Erythroblast (primary cell): Measurements from ENCODE around the gene NRM.
"Not testable (repeated sequence)": the region's sequence is repeated elsewhere in the genome, so short reads cannot be mapped to it uniquely, and the experiment has no call there.

Source experiments
- DNase-seq, 2 experiments: peaks; one replicate each; lab custom pipeline; 2025; lab: John Stamatoyannopoulos, UW
- GATA1 ChIP-seq: IDR thresholded peaks from 2 replicates; pipeline ENCODE4 v1.6.1; 2011; ENCODE audit warnings: low read depth, mild to moderate bottlenecking, control low read depth, low read length, moderate library complexity
- POLR2A ChIP-seq: IDR thresholded peaks from 2 replicates; pipeline ENCODE4 v1.6.1; 2011; ENCODE audit warnings: mild to moderate bottlenecking, low read length

NRM gene

GRCh38 chr6:30678964-30679726 is 11.6 kb downstream of the NRM start:
- no peak for TF ChIP-seq POLR2A
- no peak for TF ChIP-seq GATA1
- peak; percentile 84 to 92 for DNase-seq

- TF ChIP-seq POLR2A: no peak
- no peak for TF ChIP-seq GATA1
- no peak for DNase-seq
Observed at GRCh38 chr6:30676660-30677285, 14.0 kb downstream of the NRM start.

DNA sequence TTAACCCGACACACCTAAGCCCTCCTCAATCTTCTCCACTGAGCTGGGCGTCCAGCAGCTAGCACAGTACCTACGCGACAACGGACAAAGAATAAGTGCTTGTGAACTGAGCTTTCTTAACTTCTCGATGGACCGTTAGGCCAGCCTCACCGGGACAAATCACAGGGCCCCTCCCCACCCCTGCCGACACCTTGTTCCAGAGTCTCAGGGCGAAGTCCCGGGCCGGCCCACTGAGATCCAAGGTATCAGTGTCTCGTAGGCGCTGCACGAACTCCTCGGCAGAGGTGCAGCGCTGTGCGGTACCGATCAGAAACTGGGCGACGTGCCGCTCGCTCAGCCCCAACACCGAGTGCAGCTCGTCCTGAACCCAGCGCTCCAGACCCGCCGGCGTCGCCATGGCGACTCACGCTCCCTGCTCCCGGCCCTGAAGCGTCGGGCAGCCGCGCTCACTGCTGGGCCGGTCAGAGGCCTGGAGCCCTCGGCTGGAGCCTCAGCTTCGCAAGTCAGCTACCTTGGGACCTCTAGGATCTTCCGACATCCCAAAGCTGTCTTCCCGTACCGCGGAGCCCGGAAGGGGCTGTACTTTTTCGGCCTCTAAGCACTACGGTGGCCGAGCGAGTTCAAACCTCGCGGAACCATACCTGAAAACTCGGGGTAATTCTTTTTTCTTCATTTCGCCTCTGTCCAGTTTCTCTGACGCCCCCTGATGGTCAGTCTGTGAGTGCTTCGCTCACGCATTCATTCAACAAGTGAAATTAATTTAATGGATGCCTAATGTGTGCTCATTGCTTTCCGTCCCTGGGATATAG is 18.1 kb downstream of the NRM start, which contains the start of gene DHX16:
Gene DHX16, minus strand, starts transcription at position 562 of the 809 bp plus-strand sequence. Its CDS starts 165 bp downstream, at position 397.
- DNase-seq: peak; percentile 97
- TF ChIP-seq POLR2A: peak; percentile 72
- no peak for TF ChIP-seq GATA1

DNA sequence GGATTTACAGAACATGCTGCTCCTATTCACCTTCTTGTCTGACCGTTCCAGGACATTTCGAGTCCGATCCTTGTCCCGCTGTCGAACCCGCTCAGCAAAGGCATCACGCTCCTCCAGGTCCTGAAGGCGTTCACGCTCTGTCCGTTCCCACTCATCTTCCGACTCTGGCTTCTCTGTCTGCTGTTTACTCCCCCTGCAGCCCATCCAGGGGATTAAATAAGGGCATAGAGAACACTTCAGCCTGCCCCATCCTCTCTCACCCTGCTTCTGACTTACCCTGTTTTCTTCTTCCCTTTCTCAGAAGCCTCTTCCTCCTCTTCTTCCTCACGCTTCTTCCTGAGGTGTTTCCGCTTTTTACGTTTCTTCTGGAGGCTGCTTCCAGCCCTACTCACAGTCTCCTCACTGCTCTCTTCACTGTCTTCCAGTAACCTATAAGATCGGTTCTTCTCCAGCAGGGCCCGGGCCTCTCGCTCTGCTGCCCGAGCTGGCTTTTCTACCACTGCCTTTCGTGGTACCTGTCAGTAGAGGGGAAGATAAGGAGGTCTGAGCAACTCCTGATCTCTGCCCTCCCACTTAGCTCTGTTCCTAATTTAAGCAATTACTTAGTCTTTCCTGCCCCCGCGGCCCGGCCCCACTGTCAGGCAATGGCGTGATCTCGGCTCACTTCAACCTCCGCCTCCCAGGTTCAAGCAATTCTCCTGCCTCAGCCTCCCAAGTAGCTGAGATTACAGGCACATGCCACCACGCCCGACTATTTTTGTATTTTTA is 19.8 kb downstream of the NRM start:
- TF ChIP-seq POLR2A: no peak
- TF ChIP-seq GATA1: no peak

GRCh38 chr6:30666300-30666699 is 24.5 kb downstream of the NRM start:
- DNase-seq: not testable (repeated sequence)

More for the DNA sequence above, 19.8 kb downstream of the NRM start:
- DNase-seq: no peak

DNA sequence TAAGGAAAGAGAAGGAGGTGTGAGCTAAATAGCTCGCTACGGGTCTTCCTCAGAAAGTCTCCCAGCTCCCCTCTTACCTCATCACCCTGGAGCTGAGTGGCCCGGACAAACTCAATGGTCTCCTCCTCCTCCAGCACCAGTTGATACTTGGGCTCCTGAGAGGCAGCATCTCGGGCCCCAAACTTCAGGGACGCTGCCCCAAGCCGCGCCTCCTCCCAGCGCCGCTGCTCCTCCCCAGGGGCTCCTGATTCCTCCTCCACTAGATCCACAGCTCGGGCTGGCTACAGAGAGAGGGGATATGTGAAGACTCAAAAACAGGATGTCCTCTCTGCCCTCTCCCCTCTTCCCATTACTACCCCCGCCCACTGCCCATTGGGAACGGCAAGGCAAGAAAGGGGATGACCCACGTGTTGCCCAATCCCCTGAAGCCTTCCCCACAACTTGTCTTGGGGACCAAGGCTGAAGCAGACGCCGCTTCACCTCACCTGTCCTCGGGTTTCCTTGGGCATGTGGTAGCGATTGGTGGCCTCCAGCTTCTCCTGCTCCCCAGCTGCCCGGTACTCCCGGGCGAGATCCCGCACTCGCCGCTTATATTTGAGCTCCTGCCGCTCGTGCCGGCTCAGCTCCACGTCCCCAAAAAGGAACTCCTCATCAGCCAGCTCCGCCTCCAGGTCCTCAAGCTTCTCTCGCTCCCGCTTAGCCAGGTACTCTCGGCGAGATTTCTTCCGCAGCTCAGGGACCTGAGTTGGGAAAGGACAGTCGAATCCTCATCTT is 25.6 kb downstream of the NRM start:
- no peak for DNase-seq
- TF ChIP-seq GATA1: no peak
- TF ChIP-seq POLR2A: no peak

GRCh38 chr6:30657922-30658321 is 32.9 kb downstream of the NRM start:
- not testable (repeated sequence) for DNase-seq

- TF ChIP-seq GATA1: no peak
- no peak for TF ChIP-seq POLR2A
- no peak for DNase-seq
Observed at GRCh38 chr6:30657454-30657853, 33.3 kb downstream of the NRM start.

DNA sequence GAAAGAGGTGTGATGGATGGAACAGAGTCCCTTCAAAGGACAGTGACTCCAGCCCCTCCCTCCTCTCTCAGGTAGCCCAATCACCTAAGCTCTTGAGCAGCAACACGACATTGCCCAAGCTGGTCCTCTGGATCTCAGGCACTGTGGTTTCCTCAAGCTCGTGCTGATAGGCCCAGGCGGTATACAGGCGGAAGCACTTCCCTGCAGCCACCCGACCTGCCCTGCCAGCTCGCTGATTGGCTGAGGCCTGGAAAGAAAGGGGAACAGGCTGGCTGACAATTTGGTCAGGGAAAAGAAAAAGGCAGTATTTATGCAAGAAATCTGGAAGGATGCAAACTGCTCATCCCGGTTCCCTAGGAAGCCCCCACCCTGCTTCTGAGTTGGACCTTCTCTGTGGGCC is 34.3 kb downstream of the NRM start:
- no peak for DNase-seq
- no peak for TF ChIP-seq GATA1
- no peak for TF ChIP-seq POLR2A

- no peak for TF ChIP-seq GATA1
- TF ChIP-seq POLR2A: no peak
- DNase-seq: no peak
Observed at GRCh38 chr6:30655743-30656094, 35.1 kb downstream of the NRM start.

DNA sequence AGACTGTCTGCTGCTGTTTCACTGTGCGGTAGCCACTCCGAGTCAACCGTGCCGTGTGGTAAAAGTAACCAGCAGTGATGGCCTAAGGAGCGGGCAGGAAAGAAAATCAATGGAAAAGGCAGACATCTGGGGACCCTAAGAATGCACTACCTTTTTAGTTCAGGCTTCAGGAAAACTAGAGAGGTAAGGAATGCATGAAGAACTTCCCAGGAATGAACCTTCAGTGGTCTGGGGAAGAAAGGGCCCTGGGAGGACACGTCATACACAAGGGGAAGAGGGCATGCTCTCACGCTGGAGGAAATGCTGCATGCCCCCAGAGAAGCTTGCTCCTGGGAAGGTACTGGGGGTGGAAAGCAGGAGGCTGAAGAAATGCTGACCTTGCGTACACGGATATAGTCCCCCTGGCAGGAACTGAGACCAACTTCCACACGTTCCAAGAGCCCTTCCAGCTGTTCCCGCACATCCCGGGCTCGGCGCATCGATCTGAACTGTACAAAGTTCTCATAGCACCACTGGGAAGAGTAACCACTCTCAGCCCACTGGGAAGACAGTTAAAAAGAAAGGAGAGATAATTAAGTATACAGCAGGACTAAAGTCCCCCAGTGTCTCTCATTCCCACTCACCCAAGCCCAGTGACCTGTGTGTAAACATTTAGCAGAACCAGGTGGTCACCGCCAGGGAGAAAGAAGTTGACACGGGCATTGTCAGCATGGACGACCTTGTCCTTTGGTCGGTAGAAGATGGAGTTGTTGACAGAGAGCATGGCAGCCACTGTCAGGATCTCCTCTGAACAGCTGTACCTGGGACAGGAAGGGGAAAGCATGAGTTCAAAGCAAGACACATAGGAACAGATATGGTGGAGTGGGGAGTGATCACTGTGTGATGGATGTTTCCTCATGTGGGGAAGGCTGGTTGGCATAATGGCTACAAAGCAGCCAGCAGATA is 35.7 kb downstream of the NRM start:
- DNase-seq: no peak
- TF ChIP-seq POLR2A (no peak), GATA1 (no peak)

- no peak for TF ChIP-seq POLR2A
- TF ChIP-seq GATA1: no peak
- no peak for DNase-seq
Observed at GRCh38 chr6:30651143-30651542, 39.6 kb downstream of the NRM start.
